Heart left ventricle (tissue), 16 donors: ENCODE results near the gene TRUB2. TPM values are rescaled to one million over a fixed set of nuclear protein-coding genes. Genes with fewer than 3 reads are reported as not detected.

Source experiments
- ATAC-seq, 4 donors: fragments of 200-7000 bp; cut with Tn5 transposase; one replicate each; pipeline ENCODE4 v1.9.1; 2020 to 2022; ENCODE audit warnings: moderate library complexity in 4 of 4, mild to moderate bottlenecking in 3 of 4, moderate number of reproducible peaks in 1 of 4
- DNase-seq, 5 donors: peaks; one replicate each; pipeline ENCODE4 v3.0.0-alpha.2; 2020
- H3K27ac ChIP-seq, 12 donors: fragments of 200-600 bp; sonication (generic) in 4 of 12; one replicate each; pipeline versions ENCODE4 v1.5.0 to v1.8.0; 2016 to 2022; ENCODE audit warnings: mild to moderate bottlenecking in 2 of 12
- H3K27me3 ChIP-seq, 9 donors: fragments of 200-600 bp; sonication (generic) in 2 of 9; one replicate each; pipeline versions ENCODE4 v1.5.1 to v1.8.0; 2016 to 2022; ENCODE audit warnings: mild to moderate bottlenecking in 3 of 9
- H3K36me3 ChIP-seq, 9 donors: fragments of 200-600 bp; sonication (generic) in 2 of 9; one replicate each; pipeline versions ENCODE4 v1.5.0 to v1.8.0; 2018 to 2022; ENCODE audit warnings: mild to moderate bottlenecking in 2 of 9
- H3K4me1 ChIP-seq, 12 donors: fragments of 200-600 bp; sonication (generic) in 4 of 12; one replicate each; pipeline versions ENCODE4 v1.5.0 to v1.8.0; 2016 to 2022; ENCODE audit warnings: mild to moderate bottlenecking in 3 of 12
- H3K4me3 ChIP-seq, 12 donors: fragments of 200-600 bp; sonication (generic) in 4 of 12; one replicate each; pipeline versions ENCODE4 v1.5.0 to v1.8.0; 2017 to 2022; ENCODE audit warnings: mild to moderate bottlenecking in 9 of 12, moderate library complexity in 4 of 12
- H3K9me3 ChIP-seq, 12 donors: fragments of 200-600 bp; sonication (generic) in 4 of 12; one replicate each; pipeline versions ENCODE4 v1.5.0 to v1.8.0; 2016 to 2022; ENCODE audit warnings: mild to moderate bottlenecking in 1 of 12
- CTCF ChIP-seq, 12 donors: fragments of 200-600 bp; sonication (generic) in 4 of 12; IDR thresholded peaks; one replicate each; pipeline versions ENCODE4 v1.5.0 to v1.8.0; 2018 to 2022; ENCODE audit warnings: antibody characterized with exemption in 12 of 12, mild to moderate bottlenecking in 5 of 12
- POLR2A ChIP-seq, 2 donors: fragments of 450-650 bp; IDR thresholded peaks; one replicate each; pipeline ENCODE4 v1.6.1; 2017; ENCODE audit warnings: antibody characterized with exemption in 2 of 2, mild to moderate bottlenecking in 2 of 2, moderate library complexity in 2 of 2
- WGBS, 4 donors: extraction: QIAGEN DNeasy Blood & Tissue Kit in 2 of 4; methylation state at CpG; one replicate each; pipeline versions ENCODE4 v1.1.5 to v1.1.7; 2013 to 2018; 5-methylcytosine and 5-hydroxymethylcytosine counted together
- intact Hi-C, 10 donors: fragments of 100-400 bp; cut with DNase I; formaldehyde crosslinking; loops; one replicate each; pipeline versions ENCODE4 v1.11.1 to v1.14.2; 2022
- polyA plus RNA-seq, 2 donors: library from polyadenylated mRNA; stranded (reverse); fragments of 200-250 nt; gene quantifications; one replicate each; pipeline ENCODE4 v1.2.3, GENCODE V29; 2013
- total RNA-seq, 9 donors: library from RNA; depleted of rRNA in 2 of 9; stranded (reverse); fragments of >200 nt in 2 of 9; fragmentation: NEBNext Ultra II Directional in 3 of 9; extraction: Animal tissue kit (Norgen Biotek cat#: 25700) in 3 of 9; gene quantifications; one replicate each; pipeline versions ENCODE4 v1.1.0 to v1.2.4, GENCODE V29; 2016 to 2023
- donor health status: ischemic (EF 13 %, LVEDD 7.1; RV severe dilation, severe dysfunction).
- donor health status: healthy with polysubstance abuse.
- donor health status: DM: no; HTN: yes; CAD: no.
- donor health status: DM: no; HTN: no; CAD: no.
- donor health status: ischemic (EF 25% LVEDD 6.9; RV normal size, moderate dysfunction).
- donor health status: ischemic (EF 25% LVEDD 5.7; RV mildly dilated, moderate dysfunction).
- donor health status: healthy.
- donor health status: DM: yes; HTN: yes; CAD: no.
- donor health status: ischemic (EF 35%, LVEDD 5.7; RV mildly dilated, moderate dysfunction).
- donor health status: nonischemic (EF 11% LVEDD 7.7; RV severe dilation, severe dysfunction).
- donor health status: DM: yes; HTN: yes; CAD: no.
- donor health status: PGD.
- donor health status: ischemic (EF 29% LVEDD 5.4; RV normal size, mild dysfunction).
- donor health status: nonischemic (EF 23%, LVEDD 6.1; RV moderate dilation, normal function).

Gene TRUB2
- total and polyA plus RNA-seq, 11 donors = 12.9 to 49.7 (median 34.4) TPM

- intact Hi-C loops = no loop called here
- Histone ChIP-seq H3K27me3 (no peaks in the 10 kb centered on the region), H3K9me3 (no peaks in the 10 kb centered on the region), H3K4me1 (no peaks in the 10 kb centered on the region), H3K27ac (no peak overlapping the region), H3K4me3 (no peak overlapping the region), H3K36me3 (peaks cover 2 to 93% (median 86%) of the 10 kb centered on the region in 9 donors)
- TF ChIP-seq CTCF (IDR thresholded peaks at IDR 0.05) (no peak), POLR2A (IDR thresholded peaks at IDR 0.05) (no peak)
- no peak for ATAC-seq
- DNase-seq = peak in 1 of 5 donors; percentile 24
- 92 to 96% (median 94%) methylated on average over 15 of the region's 15 CpGs for WGBS, 4 donors
Observed at GRCh38 chr9:128266868-128267590, 55.2 kb downstream of the TRUB2 start.

GRCh38 chr9:128265348-128265847, 56.8 kb downstream of the TRUB2 start:
- no peak overlapping the region for H3K27ac ChIP-seq
- intact Hi-C loops = no loop called here
- H3K9me3 ChIP-seq = no peaks in the 10 kb centered on the region
- 79 to 91% (median 89%) methylated on average over 10 of the region's 10 CpGs for WGBS, 4 donors
- H3K4me3 ChIP-seq = no peak overlapping the region
- no peak for ATAC-seq
- H3K36me3 ChIP-seq = peaks cover 4 to 93% (median 87%) of the 10 kb centered on the region in 9 donors
- peak in 1 of 5 donors; percentile 6 for DNase-seq
- no peaks in the 10 kb centered on the region for H3K4me1 ChIP-seq
- H3K27me3 ChIP-seq = no peaks in the 10 kb centered on the region
- no peak for TF ChIP-seq CTCF (IDR thresholded peaks at IDR 0.05)
- TF ChIP-seq POLR2A (IDR thresholded peaks at IDR 0.05) = no peak

- ATAC-seq (no peak), DNase-seq (no peak)
- 81 to 88% (median 85%) methylated on average over 4 of the region's 4 CpGs for WGBS, 4 donors
- Histone ChIP-seq H3K27ac (no peak overlapping the region), H3K36me3 (peaks cover 4 to 99% (median 97%) of the 10 kb centered on the region in 9 donors), H3K4me3 (no peak overlapping the region), H3K4me1 (no peaks in the 10 kb centered on the region), H3K27me3 (no peaks in the 10 kb centered on the region), H3K9me3 (no peaks in the 10 kb centered on the region)
- TF ChIP-seq POLR2A (IDR thresholded peaks at IDR 0.05) (no peak), CTCF (IDR thresholded peaks at IDR 0.05) (no peak)
- intact Hi-C loops = no loop called here
Observed at GRCh38 chr9:128262687-128263086, 59.6 kb downstream of the TRUB2 start.

GRCh38 chr9:128260340-128260739, 61.9 kb downstream of the TRUB2 start:
- TF ChIP-seq POLR2A (IDR thresholded peaks at IDR 0.05) (no peak), CTCF (IDR thresholded peaks at IDR 0.05) (no peak)
- Histone ChIP-seq H3K27me3 (no peaks in the 10 kb centered on the region), H3K36me3 (peaks cover 4 to 99% (median 90%) of the 10 kb centered on the region in 9 donors), H3K4me3 (no peak overlapping the region), H3K27ac (no peak overlapping the region), H3K4me1 (peaks cover 0 to 3% (median 0%) of the 10 kb centered on the region in 12 donors), H3K9me3 (no peaks in the 10 kb centered on the region)
- 94 to 97% (median 95%) methylated on average over 14 to 17 of the region's 17 CpGs for WGBS, 4 donors
- DNase-seq = no peak
- ATAC-seq = no peak
- intact Hi-C loops = no loop called here
